HepG2 (cell line): ENCODE data around the gene DHX16. TPM values are rescaled to one million over a fixed set of nuclear protein-coding genes. Genes with fewer than 3 reads are reported as not detected.

ENCODE experiments used
- ATAD3A ChIP-seq: sonication (generic); formaldehyde crosslinking; IDR thresholded peaks from 2 replicates; pipeline ENCODE4 v1.4.0; 2020; ENCODE audit warnings: missing genetic modification reagents
- ATF1 ChIP-seq: IDR thresholded peaks from 2 replicates; pipeline ENCODE4 v1.6.1; 2016; ENCODE audit warnings: mild to moderate bottlenecking, control low read depth
- CREB1 ChIP-seq, 2 experiments: fragments of 450-650 bp in 1 of 2; IDR thresholded peaks; 2 replicates each; pipeline ENCODE4 v1.6.1; 2016 to 2017; ENCODE audit warnings: control low read depth in 1 of 2, mild to moderate bottlenecking in 1 of 2, missing compliant biosample characterization in 1 of 2, missing genetic modification characterization in 1 of 2
- FOXO4 ChIP-seq: sonication (generic); formaldehyde crosslinking; conservative IDR thresholded peaks from 2 replicates; pipeline ENCODE4 v1.8.1; 2023; ENCODE audit warnings: missing genetic modification reagents
- HNRNPK ChIP-seq: fragments of 200-400 bp; formaldehyde crosslinking; IDR thresholded peaks from 2 replicates; pipeline ENCODE4 v1.6.1; 2018; ENCODE audit warnings: low read length, low read depth, moderate library complexity, mild to moderate bottlenecking; ENCODE audit not compliant: poor library complexity, severe bottlenecking
- MTA3 ChIP-seq: sonication (generic); formaldehyde crosslinking; IDR thresholded peaks from 2 replicates; pipeline ENCODE4 v1.4.0; 2020; ENCODE audit warnings: missing genetic modification reagents
- POGZ ChIP-seq: sonication (generic); formaldehyde crosslinking; IDR thresholded peaks from 2 replicates; pipeline ENCODE4 v1.4.0; 2020; ENCODE audit warnings: mild to moderate bottlenecking, missing genetic modification reagents
- RAD21 ChIP-seq: fragments of 450-650 bp; formaldehyde crosslinking; IDR thresholded peaks from 2 replicates; pipeline ENCODE4 v1.5.0; 2020; ENCODE audit warnings: mild to moderate bottlenecking
- SP5 ChIP-seq: IDR thresholded peaks from 2 replicates; pipeline ENCODE4 v1.6.1; 2016; ENCODE audit warnings: low read depth, borderline replicate concordance
- ZBED4 ChIP-seq: sonication (generic); formaldehyde crosslinking; IDR thresholded peaks from 2 replicates; pipeline ENCODE4 v1.4.0; 2020; ENCODE audit warnings: missing genetic modification reagents, borderline replicate concordance
- ZBTB1 ChIP-seq: sonication (generic); formaldehyde crosslinking; IDR thresholded peaks from 2 replicates; pipeline ENCODE4 v1.4.0; 2020; ENCODE audit warnings: missing genetic modification reagents, borderline replicate concordance
- ZBTB8A ChIP-seq: sonication (generic); formaldehyde crosslinking; IDR thresholded peaks from 2 replicates; pipeline ENCODE4 v1.4.0; 2020; ENCODE audit warnings: mild to moderate bottlenecking, low read depth, missing genetic modification reagents, borderline replicate concordance
- ZFP1 ChIP-seq: IDR thresholded peaks from 2 replicates; pipeline ENCODE4 v1.6.1; 2016
- ZNF205 ChIP-seq: IDR thresholded peaks from 2 replicates; pipeline ENCODE4 v1.6.1; 2018; ENCODE audit warnings: missing biosample characterization, missing genetic modification reagents
- ZNF292 ChIP-seq: sonication (generic); formaldehyde crosslinking; IDR thresholded peaks from 2 replicates; pipeline ENCODE4 v1.8.1; 2022; ENCODE audit warnings: mild to moderate bottlenecking, low read depth, missing genetic modification reagents, borderline replicate concordance
- ZNF75D ChIP-seq: sonication (generic); formaldehyde crosslinking; IDR thresholded peaks from 2 replicates; pipeline ENCODE4 v1.8.1; 2023; ENCODE audit warnings: missing genetic modification reagents, mild to moderate bottlenecking, borderline replicate concordance
- ZNF879 ChIP-seq: sonication (generic); formaldehyde crosslinking; IDR thresholded peaks from 2 replicates; pipeline ENCODE4 v1.8.1; 2023; ENCODE audit warnings: missing genetic modification reagents
- polyA plus RNA-seq, 8 experiments: library from polyadenylated mRNA; depleted of rRNA in 3 of 8; stranded (reverse) in 7 of 8; unstranded in 1 of 8; fragments of >200 nt; fragmentation: Illumina TruSeq in 4 of 8; extraction: Trizol in 4 of 8; gene quantifications; 2 replicates each; pipeline versions ENCODE4 v1.2.1 to v1.2.3, GENCODE V29; 2011 to 2016; ENCODE audit warnings: low read depth in 4 of 8, missing spikeins in 1 of 8, mixed read lengths in 1 of 8; ENCODE audit not compliant: insufficient read depth in 1 of 8
- total RNA-seq, 5 experiments: library from RNA; depleted of rRNA; stranded (reverse); fragments of >200 nt; fragmentation: Illumina TruSeq; extraction: Trizol; gene quantifications; 2 replicates each; pipeline ENCODE4 v1.2.3, GENCODE V29; 2016; ENCODE audit warnings: low read depth in 1 of 5
- TF ChIP-seq, protein P1 (sequence below): sonication (generic); formaldehyde crosslinking; conservative IDR thresholded peaks from 2 replicates; pipeline ENCODE4 v1.4.0; 2020; ENCODE audit warnings: mild to moderate bottlenecking, missing genetic modification reagents, moderate library complexity
- TF ChIP-seq, protein P2 (sequence below): sonication (generic); formaldehyde crosslinking; IDR thresholded peaks from 2 replicates; pipeline ENCODE4 v1.8.1; 2023; ENCODE audit warnings: missing genetic modification reagents, mild to moderate bottlenecking, borderline replicate concordance

Gene DHX16
- total and polyA plus RNA-seq, 2 of the 13 experiments (the other 11 are each of a cell fraction or from before 2014, with no cell fraction given) = 57.0 to 58.5 TPM

GRCh38 chr6:30654798-30655742, 17.7 kb downstream of the DHX16 start (continued):
- TF ChIP-seq, protein P1, sequence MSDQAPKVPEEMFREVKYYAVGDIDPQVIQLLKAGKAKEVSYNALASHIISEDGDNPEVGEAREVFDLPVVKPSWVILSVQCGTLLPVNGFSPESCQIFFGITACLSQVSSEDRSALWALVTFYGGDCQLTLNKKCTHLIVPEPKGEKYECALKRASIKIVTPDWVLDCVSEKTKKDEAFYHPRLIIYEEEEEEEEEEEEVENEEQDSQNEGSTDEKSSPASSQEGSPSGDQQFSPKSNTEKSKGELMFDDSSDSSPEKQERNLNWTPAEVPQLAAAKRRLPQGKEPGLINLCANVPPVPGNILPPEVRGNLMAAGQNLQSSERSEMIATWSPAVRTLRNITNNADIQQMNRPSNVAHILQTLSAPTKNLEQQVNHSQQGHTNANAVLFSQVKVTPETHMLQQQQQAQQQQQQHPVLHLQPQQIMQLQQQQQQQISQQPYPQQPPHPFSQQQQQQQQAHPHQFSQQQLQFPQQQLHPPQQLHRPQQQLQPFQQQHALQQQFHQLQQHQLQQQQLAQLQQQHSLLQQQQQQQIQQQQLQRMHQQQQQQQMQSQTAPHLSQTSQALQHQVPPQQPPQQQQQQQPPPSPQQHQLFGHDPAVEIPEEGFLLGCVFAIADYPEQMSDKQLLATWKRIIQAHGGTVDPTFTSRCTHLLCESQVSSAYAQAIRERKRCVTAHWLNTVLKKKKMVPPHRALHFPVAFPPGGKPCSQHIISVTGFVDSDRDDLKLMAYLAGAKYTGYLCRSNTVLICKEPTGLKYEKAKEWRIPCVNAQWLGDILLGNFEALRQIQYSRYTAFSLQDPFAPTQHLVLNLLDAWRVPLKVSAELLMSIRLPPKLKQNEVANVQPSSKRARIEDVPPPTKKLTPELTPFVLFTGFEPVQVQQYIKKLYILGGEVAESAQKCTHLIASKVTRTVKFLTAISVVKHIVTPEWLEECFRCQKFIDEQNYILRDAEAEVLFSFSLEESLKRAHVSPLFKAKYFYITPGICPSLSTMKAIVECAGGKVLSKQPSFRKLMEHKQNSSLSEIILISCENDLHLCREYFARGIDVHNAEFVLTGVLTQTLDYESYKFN (CRISPR knock-in tag) = peak; percentile 99
- TF ChIP-seq SP5 (CRISPR knock-in tag) (peak; percentile 56; the same call in 1 of the 2 replicates), HNRNPK (no peak), ZBTB1 (CRISPR knock-in tag) (no peak; the same call in 1 of the 2 replicates), ZFP1 (CRISPR knock-in tag) (peak; percentile 93; the same call in 1 of the 2 replicates), ZNF205 (peak; percentile 95), ATF1 (CRISPR knock-in tag) (peak; percentile 60; the same call in 1 of the 2 replicates), ZNF75D (CRISPR knock-in tag) (no peak), FOXO4 (no peak), ZBED4 (peak; percentile 96), ZBTB8A (no peak), ATAD3A (no peak), CREB1 (IDR thresholded peaks at IDR 0.05) (peak; percentile 45; the same call in 1 of the 2 replicates), CREB1 (CRISPR knock-in tag; IDR thresholded peaks at IDR 0.05) (peak; percentile 56), MTA3 (CRISPR knock-in tag) (no peak), POGZ (peak; percentile 76), ZNF879 (CRISPR knock-in tag) (no peak), RAD21 (peak; percentile 35; the same call in 1 of the 2 replicates), ZNF292 (CRISPR knock-in tag) (peak; percentile 93; the same call in 1 of the 2 replicates)
- TF ChIP-seq, protein P2, sequence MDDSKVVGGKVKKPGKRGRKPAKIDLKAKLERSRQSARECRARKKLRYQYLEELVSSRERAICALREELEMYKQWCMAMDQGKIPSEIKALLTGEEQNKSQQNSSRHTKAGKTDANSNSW (CRISPR knock-in tag) = no peak
